GM19455 (cell line): Measurements from ENCODE around the gene NCOA6.
"Not testable (repeated sequence)": the region's sequence is repeated elsewhere in the genome, so short reads cannot be mapped to it uniquely, and the experiment has no call there.

Source experiments
- ATAC-seq: cut with Tn5 transposase; IDR thresholded peaks from one replicate; pipeline ENCODE4 v1.9.1; 2021; ENCODE audit not compliant: unreplicated experiment

Gene NCOA6

DNA sequence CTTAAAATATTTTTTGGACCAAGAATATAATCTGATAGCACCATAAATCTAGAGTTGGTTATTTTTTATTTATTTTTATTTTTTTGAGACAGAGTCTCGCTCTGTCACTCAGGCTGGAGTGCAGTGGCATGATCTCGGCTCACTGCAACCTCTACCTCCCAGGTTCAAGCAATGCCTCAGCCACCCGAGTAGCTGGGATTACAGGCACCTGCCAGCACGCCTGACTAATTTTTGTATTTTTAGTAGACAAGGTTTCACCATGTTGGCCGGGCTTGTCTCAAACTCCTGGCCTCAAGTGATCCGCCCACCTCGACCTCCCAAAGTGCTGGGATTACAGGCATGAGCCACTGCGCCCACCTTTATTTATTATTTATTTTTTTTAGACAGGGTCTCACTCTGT is 45.2 kb downstream of the NCOA6 start:
- ATAC-seq = not testable (repeated sequence)

DNA sequence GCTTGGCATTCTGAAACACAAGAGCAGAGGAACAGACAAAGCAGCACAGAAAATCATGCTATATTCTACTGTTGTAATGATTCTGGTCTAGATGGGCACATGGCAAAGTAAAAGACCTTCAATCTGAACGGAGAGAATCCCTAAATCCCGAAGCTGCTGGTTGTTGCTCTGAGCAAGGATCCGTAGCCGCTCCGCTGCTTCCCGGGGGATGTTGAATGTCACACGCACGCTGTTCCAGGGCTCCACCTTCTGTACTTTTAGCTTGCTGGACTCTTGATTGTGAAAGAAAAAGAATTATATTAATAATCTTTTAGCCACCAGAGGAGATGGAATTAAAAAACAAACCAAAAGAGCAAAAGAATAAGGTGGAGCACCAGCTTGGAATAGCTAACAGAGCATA is 49.3 kb downstream of the NCOA6 start:
- no peak for ATAC-seq

- ATAC-seq = no peak
Observed at GRCh38 chr20:34774886-34775285, 50.6 kb downstream of the NCOA6 start.

- ATAC-seq = no peak
Observed at GRCh38 chr20:34774449-34774848, 51.0 kb downstream of the NCOA6 start.

DNA sequence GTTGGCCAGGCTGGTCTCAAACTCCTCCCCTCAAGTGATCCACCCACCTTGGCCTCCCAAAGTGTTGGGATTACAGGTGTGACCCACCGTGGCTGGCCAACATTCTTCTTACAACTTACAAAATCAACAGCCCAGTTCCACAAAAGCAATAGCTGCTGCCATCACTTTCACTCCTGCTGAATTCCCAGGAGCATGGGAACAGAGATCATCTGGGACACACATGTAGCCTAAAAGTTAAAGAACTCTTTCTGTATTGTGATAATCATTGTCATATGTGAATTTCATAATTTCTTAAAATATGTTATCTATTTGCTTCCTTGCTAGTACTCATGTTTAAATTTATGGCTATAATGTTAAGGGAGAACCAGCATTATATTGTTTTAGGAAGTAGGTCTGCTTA is 51.7 kb downstream of the NCOA6 start:
- no peak for ATAC-seq

GRCh38 chr20:34772437-34772836 is 53.0 kb downstream of the NCOA6 start:
- no peak for ATAC-seq

- ATAC-seq = no peak
Observed at GRCh38 chr20:34771680-34772081, 53.8 kb downstream of the NCOA6 start.

DNA sequence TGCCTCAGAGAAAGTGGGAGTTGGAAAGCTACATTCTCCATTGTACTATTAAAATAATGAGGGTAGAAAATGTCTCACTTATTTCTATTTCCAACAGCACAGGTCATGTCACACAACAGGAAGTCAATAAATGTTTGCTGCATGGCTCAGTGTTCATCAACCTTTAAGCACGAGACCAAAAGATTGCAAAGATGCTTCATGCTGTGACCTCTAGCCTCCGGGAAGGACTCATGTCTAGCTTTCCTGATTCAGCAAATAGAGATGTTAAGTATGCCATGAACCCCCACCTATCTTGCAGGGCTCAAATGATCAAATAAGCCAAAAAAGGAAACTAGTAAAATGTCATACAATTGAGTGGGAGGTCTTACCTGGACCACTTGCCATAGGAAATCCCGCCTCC is 57.4 kb downstream of the NCOA6 start:
- no peak for ATAC-seq

DNA sequence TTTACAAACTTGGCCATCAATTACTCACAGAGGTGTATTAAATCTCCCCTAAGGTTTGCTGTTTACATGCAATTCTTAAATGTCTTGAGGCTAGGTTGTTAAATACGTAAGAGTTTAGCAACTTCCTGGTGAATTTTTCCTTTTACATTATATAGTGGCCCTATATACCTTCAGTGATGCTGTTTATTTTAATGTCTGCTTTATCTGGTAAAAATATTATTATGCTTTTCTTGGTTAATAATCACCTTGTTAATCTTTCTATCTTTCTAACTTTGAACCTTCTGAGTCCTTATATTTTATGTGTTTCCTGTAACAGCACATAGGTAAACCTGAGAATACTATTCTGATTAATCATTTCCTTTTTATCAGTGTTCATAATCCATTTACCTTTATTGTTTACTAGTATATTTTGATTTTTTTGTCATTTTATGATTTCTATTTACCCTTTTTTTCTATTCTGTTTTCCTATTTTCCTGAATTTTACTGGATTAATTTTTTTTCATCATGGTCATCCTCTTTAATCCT is 63.4 kb downstream of the NCOA6 start:
- no peak for ATAC-seq

GRCh38 chr20:34755367-34755766 is 70.1 kb downstream of the NCOA6 start:
- ATAC-seq = no peak

DNA sequence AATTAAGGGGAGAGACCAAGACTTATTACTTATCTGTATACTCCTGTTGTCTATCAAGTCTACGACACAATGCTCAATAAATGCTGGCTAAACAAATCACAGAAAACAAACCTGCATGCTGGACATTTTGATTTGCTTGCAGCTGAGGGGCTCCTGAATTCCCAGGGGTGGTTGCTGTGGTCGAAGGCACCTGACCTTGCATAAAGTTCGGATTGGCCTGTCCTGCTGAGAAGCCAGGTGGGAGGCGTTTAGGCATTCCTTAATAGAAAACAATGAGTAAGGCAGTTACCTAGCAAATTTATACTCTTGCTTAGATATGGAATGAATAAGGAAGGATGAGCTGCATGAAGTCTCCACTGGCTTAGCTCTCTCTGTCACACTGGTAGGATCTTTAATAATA is 70.8 kb downstream of the NCOA6 start:
- ATAC-seq = no peak

DNA sequence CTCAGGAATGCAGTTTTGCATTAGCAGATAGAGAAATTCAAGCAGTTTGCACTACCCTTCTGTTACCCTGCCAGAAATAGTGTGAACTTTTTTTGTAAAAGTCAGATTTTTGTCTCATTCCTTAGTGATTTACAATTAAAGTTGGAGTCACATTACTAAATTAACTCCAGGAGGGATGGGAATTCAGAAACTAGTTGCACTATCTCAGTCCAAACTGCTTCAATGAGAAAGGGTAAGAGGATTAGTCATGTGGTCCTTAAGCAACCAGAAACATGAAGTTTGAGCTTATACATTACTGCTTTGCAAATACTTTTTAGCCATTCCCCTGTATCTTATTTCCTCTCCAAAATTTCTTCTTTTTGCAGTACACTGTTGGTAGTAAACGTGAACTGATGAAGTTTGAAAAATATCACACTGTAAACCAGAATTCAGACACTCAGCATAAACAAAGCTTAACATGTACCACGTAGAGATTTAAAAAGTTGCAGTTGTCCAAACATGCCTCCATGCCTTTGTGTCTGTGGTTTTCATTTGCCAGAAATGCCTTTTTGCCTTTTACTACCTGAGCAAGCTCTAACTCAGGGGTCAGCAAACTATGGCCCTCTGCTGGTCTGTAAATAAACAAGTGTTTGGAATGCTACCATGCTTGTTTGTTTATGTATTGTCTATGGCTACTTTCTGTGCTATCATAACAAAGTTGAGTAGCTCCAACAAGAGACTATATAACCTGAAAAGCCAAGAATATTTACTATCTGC is 71.6 kb downstream of the NCOA6 start:
- no peak for ATAC-seq

- no peak for ATAC-seq
Observed at GRCh38 chr20:34751453-34751852, 74.0 kb downstream of the NCOA6 start.

GRCh38 chr20:34750484-34750883 is 75.0 kb downstream of the NCOA6 start:
- no peak for ATAC-seq

DNA sequence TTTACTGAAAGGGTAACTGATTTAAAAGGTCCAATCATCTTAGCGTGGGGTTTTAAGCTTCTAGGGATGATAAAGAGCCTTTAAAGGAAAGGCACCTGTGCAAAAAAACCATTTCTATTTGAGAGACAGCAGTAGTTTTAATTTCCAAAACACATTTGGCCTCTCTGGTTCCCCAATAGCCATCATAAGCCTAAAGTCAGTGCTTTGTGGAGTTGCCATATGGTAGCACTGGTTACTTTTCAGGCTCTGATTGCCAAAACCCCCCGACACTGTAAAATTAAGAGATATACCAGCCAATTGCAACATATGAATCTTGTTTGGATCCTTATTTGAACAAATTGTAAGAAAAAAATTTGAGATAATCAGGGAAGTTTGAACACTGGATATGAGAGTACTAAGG is 76.7 kb downstream of the NCOA6 start:
- no peak for ATAC-seq

DNA sequence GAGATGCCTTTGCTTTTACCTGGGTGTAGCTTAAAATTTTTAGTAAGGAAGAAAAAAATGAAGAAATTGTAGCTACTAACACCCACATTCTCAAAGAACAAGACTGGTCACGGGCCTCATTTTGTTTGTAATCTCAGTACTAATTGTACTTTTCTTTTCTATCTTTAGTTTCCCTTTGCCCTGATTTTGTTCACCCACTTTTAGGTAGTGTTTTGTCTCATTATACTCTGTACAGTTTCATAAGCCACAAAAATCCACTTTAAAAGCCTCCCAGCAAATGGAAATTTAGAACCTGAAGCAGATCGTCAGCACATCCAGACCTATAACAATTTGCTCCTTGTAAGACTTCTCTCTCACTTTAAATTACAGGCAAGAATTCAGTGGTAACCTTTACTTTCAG is 78.0 kb downstream of the NCOA6 start:
- ATAC-seq = no peak

- ATAC-seq = no peak
Observed at GRCh38 chr20:34746674-34747073, 78.8 kb downstream of the NCOA6 start.

- no peak for ATAC-seq
Observed at GRCh38 chr20:34744847-34745246, 80.6 kb downstream of the NCOA6 start.

GRCh38 chr20:34744340-34744739 is 81.1 kb downstream of the NCOA6 start:
- ATAC-seq = no peak

GRCh38 chr20:34743039-34743438 is 82.4 kb downstream of the NCOA6 start:
- no peak for ATAC-seq

DNA sequence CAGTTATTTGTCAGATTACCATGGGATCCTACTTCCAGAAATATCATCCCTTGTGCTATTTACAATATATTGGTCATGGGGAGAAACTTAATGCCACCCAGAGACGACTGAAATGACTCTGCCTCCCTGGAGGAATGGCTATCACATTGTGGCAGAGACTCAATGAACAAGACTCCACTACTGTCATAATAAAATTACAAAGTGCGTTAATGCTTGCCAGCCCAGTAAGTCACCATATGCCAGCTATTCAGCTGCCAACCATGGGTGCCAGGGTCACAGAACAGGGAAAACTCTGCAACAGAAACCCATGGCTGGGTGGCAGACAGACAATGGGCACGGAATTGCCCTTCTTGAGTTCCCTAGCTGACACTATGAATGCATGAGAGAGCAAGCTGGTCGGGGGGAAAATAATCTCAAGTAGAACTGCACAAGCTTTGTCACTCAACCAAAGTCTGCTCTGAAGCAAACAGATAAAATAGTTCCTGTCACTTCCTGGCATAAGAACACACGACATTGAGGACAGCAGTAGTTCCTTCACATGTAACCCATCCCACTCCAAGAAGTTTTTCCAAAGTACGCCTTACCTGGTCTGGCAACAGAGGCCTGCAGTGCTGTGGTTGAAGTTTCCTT is 89.2 kb downstream of the NCOA6 start:
- ATAC-seq = no peak

DNA sequence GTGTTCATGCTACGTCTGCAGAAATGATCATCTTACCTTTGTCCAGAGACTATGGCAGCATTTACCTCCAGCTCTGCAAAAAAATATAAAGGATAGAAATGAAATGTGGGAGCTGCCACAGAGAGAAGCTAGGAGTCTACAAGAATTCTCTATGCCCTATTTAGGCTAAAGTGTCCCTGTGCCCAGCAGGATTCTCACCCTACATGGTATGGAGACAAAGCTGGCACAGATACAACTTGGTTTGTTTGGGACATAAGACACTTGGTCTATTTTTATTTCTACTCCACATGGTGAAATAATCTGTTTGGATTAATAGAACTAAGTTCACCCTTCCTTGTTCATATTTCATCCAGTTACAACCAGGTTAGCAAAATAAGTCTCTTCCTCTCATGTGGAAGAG is 92.9 kb downstream of the NCOA6 start:
- no peak for ATAC-seq

DNA sequence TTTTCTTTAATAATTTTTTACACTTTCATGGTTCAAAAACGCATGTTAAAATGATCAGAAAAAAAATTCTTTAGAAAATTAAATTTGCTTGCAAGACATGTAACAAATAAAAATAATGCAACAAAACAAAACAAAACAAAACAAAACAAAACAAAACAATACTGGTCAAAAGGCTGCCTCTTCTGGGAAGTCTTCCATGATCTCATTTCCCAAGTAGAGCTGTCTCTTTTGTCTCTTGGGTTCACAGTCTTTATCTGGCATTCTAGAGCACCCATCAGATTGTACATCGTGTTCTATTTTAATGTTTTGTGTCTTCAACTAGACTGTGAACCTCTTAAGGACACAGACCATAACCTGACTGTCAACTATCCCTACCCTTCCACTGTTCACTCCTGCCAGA is 96.0 kb downstream of the NCOA6 start:
- ATAC-seq = no peak
